Measurements from ENCODE around the gene SYNDIG1L.

The SYNDIG1L gene

GRCh38 chr14:74401504-74402241 lies 24.3 kb downstream of the SYNDIG1L start:
- no peak overlapping the region for H3K4me3 ChIP-seq (ENCODE audit: control insufficient read depth, low read depth, low read length)
- TF ChIP-seq, protein P1, sequence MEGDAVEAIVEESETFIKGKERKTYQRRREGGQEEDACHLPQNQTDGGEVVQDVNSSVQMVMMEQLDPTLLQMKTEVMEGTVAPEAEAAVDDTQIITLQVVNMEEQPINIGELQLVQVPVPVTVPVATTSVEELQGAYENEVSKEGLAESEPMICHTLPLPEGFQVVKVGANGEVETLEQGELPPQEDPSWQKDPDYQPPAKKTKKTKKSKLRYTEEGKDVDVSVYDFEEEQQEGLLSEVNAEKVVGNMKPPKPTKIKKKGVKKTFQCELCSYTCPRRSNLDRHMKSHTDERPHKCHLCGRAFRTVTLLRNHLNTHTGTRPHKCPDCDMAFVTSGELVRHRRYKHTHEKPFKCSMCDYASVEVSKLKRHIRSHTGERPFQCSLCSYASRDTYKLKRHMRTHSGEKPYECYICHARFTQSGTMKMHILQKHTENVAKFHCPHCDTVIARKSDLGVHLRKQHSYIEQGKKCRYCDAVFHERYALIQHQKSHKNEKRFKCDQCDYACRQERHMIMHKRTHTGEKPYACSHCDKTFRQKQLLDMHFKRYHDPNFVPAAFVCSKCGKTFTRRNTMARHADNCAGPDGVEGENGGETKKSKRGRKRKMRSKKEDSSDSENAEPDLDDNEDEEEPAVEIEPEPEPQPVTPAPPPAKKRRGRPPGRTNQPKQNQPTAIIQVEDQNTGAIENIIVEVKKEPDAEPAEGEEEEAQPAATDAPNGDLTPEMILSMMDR (IDR thresholded peaks at IDR 0.05; ENCODE audit: control insufficient read depth, insufficient read depth, low read depth, low read length, missing control alignments), result no peak
- no peak for DNase-seq (ENCODE audit: low read depth)

GRCh38 chr14:74400919-74401503 lies 25.0 kb downstream of the SYNDIG1L start:
- DNase-seq (ENCODE audit: low read depth), result no peak
- H3K4me3 ChIP-seq (ENCODE audit: control insufficient read depth, low read depth, low read length), result no peak overlapping the region
- TF ChIP-seq, protein P1 (IDR thresholded peaks at IDR 0.05; ENCODE audit: control insufficient read depth, insufficient read depth, low read depth, low read length, missing control alignments), result no peak

- H3K4me3 ChIP-seq (ENCODE audit: control insufficient read depth, low read depth, low read length), result no peak overlapping the region
- TF ChIP-seq, protein P1 (IDR thresholded peaks at IDR 0.05; ENCODE audit: control insufficient read depth, insufficient read depth, low read depth, low read length, missing control alignments), result peak; percentile 11
- DNase-seq (ENCODE audit: low read depth), result no peak
Observed at GRCh38 chr14:74400031-74400685, 25.9 kb downstream of the SYNDIG1L start.

DNA sequence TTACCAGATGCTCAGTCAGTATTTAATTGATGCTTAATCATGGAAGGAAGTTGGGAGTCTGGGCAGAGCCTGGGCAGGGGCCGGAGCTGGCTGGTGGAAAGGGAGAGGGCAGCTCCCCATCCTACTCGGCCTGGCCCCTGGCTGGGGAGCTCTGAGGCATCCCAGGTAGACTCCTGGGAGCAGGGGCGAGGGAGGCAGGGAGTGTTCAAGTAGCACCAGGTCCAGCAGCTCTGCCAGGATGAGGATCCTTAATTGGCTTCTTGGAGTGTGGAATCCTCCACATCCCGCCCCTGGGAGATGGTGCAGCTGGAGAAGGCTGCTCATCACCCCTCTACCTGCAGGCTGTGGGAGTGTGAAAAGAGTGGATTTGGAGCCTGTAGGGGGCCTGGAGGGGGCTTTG lies 30.9 kb downstream of the SYNDIG1L start:
- no peak overlapping the region for H3K4me3 ChIP-seq (ENCODE audit: control insufficient read depth, low read depth, low read length)
- TF ChIP-seq, protein P1 (IDR thresholded peaks at IDR 0.05; ENCODE audit: control insufficient read depth, insufficient read depth, low read depth, low read length, missing control alignments), result no peak
- DNase-seq (ENCODE audit: low read depth), result no peak

- TF ChIP-seq, protein P1 (IDR thresholded peaks at IDR 0.05; ENCODE audit: control insufficient read depth, insufficient read depth, low read depth, low read length, missing control alignments), result no peak
- H3K4me3 ChIP-seq (ENCODE audit: control insufficient read depth, low read depth, low read length), result no peak overlapping the region
- no peak for DNase-seq (ENCODE audit: low read depth)
Observed at GRCh38 chr14:74394549-74394948, 31.5 kb downstream of the SYNDIG1L start.

GRCh38 chr14:74392616-74393570 lies 33.1 kb downstream of the SYNDIG1L start:
- DNase-seq (ENCODE audit: low read depth), result no peak
- TF ChIP-seq, protein P1 (IDR thresholded peaks at IDR 0.05; ENCODE audit: control insufficient read depth, insufficient read depth, low read depth, low read length, missing control alignments), result no peak
- no peak overlapping the region for H3K4me3 ChIP-seq (ENCODE audit: control insufficient read depth, low read depth, low read length)
